Keratinocyte (primary cell): ENCODE results near the gene SPOCK1. TPM values are rescaled to one million over a fixed set of nuclear protein-coding genes. Genes with fewer than 3 reads are reported as not detected.
A peak's percentile ranks its signal among the peaks of the same experiment; 100 is the strongest.

Source experiments
- DNase-seq: peaks from one replicate; pipeline ENCODE4 v3.0.0-alpha.2; 2011; ENCODE audit warnings: low read depth, missing footprints, low spot score
- FAIRE-seq: peaks from 2 replicates; lab custom pipeline; 2011; peaks lifted over from hg19 to GRCh38; lab: Jason Lieb, UNC
- H2AFZ ChIP-seq: 2 replicates; pipeline ENCODE4 v1.6.0; 2012; ENCODE audit warnings: low read length, control low read depth, inconsistent platforms; ENCODE audit not compliant: control insufficient read depth
- H3K27ac ChIP-seq: 2 replicates; pipeline ENCODE4 v1.5.1; 2011; ENCODE audit warnings: low read length; ENCODE audit not compliant: control insufficient read depth, insufficient read depth
- H3K27me3 ChIP-seq: 3 replicates; pipeline ENCODE4 v1.6.0; 2011; ENCODE audit warnings: low read length; ENCODE audit not compliant: control insufficient read depth, insufficient read depth; ENCODE audit errors: extremely low read depth
- H3K36me3 ChIP-seq, 2 experiments: 2 replicates in 1 of 2; 3 replicates in 1 of 2; pipeline ENCODE4 v1.5.1; 2011; ENCODE audit warnings: low read length in 2 of 2, mild to moderate bottlenecking in 1 of 2; ENCODE audit not compliant: control insufficient read depth in 2 of 2, insufficient read depth in 2 of 2; ENCODE audit errors: extremely low read depth in 1 of 2
- H3K4me1 ChIP-seq: 3 replicates; pipeline ENCODE4 v1.5.1; 2011; ENCODE audit warnings: low read length; ENCODE audit not compliant: control insufficient read depth, insufficient read depth; ENCODE audit errors: extremely low read depth
- H3K4me2 ChIP-seq: 3 replicates; pipeline ENCODE4 v1.6.0; 2011; ENCODE audit warnings: low read depth, low read length; ENCODE audit not compliant: control insufficient read depth, insufficient read depth; ENCODE audit errors: extremely low read depth
- H3K4me3 ChIP-seq, 3 experiments: fragments of 200-600 bp in 1 of 3; sonication (generic) in 1 of 3; 2 replicates in 2 of 3; 3 replicates in 1 of 3; pipeline ENCODE4 v1.5.1; 2011 to 2016; ENCODE audit warnings: low read length in 3 of 3, mild to moderate bottlenecking in 3 of 3, control low read depth in 2 of 3, inconsistent platforms in 1 of 3, low read depth in 1 of 3, mixed read lengths in 1 of 3, mixed run types in 1 of 3, moderate library complexity in 1 of 3; ENCODE audit not compliant: control insufficient read depth in 2 of 3, insufficient read depth in 2 of 3; ENCODE audit errors: extremely low read depth in 1 of 3
- H3K79me2 ChIP-seq: 2 replicates; pipeline ENCODE4 v1.6.0; 2012; ENCODE audit warnings: low read length; ENCODE audit not compliant: control insufficient read depth, insufficient read depth
- H3K9ac ChIP-seq: 3 replicates; pipeline ENCODE4 v1.6.0; 2011; ENCODE audit warnings: low read length; ENCODE audit not compliant: control insufficient read depth, insufficient read depth; ENCODE audit errors: extremely low read depth
- H3K9me1 ChIP-seq: 3 replicates; pipeline ENCODE4 v1.6.0; 2011; ENCODE audit warnings: low read length; ENCODE audit not compliant: control insufficient read depth, insufficient read depth; ENCODE audit errors: extremely low read depth
- H3K9me3 ChIP-seq: 2 replicates; pipeline ENCODE4 v1.5.1; 2012; ENCODE audit warnings: low read depth, low read length; ENCODE audit not compliant: control insufficient read depth
- H4K20me1 ChIP-seq: 3 replicates; pipeline ENCODE4 v1.6.0; 2011; ENCODE audit warnings: low read length; ENCODE audit not compliant: control insufficient read depth, insufficient read depth; ENCODE audit errors: extremely low read depth
- EZH2 ChIP-seq: IDR thresholded peaks from one replicate; pipeline ENCODE4 v1.6.1; 2012; ENCODE audit warnings: inconsistent platforms, mild to moderate bottlenecking, low read length, moderate library complexity
- dilution Hi-C: fragments of 300-500 bp; cut with MboI; formaldehyde crosslinking; loops from one replicate; pipeline ENCODE4 v1.7.0; 2020; ENCODE audit warnings: low sequenced_read_pairs; ENCODE audit not compliant: extremely low pct_ligation_motif_present
- polyA plus RNA-seq, 5 experiments: library from polyadenylated mRNA; depleted of rRNA in 3 of 5; stranded (reverse) in 3 of 5; stranded (forward) in 1 of 5; unstranded in 1 of 5; fragments of >200 nt; gene quantifications; 1 replicate in 1 of 5; 2 replicates in 3 of 5; 3 replicates in 1 of 5; pipeline versions ENCODE4 v1.2.1 to v1.2.3, GENCODE V29; 2011 to 2012; ENCODE audit warnings: missing spikeins in 2 of 5, low read depth in 1 of 5, low replicate concordance in 1 of 5
- TF ChIP-seq, protein P1 (sequence below), 3 experiments: IDR thresholded peaks in 1 of 3; conservative IDR thresholded peaks in 1 of 3; optimal IDR thresholded peaks in 1 of 3; 2 replicates in 2 of 3; 3 replicates in 1 of 3; pipeline versions ENCODE3 to v1.5.1; 2011; ENCODE audit warnings: low read length in 3 of 3, mild to moderate bottlenecking in 3 of 3, moderate library complexity in 2 of 3, control low read depth in 1 of 3, inconsistent platforms in 1 of 3; ENCODE audit not compliant: insufficient read depth in 2 of 3; ENCODE audit errors: extremely low read depth in 1 of 3

SPOCK1 gene
- polyA plus RNA-seq, 1 donor (not counting 4 experiments of a cell fraction or from before 2014, with no cell fraction given) = 5.5 TPM

DNA sequence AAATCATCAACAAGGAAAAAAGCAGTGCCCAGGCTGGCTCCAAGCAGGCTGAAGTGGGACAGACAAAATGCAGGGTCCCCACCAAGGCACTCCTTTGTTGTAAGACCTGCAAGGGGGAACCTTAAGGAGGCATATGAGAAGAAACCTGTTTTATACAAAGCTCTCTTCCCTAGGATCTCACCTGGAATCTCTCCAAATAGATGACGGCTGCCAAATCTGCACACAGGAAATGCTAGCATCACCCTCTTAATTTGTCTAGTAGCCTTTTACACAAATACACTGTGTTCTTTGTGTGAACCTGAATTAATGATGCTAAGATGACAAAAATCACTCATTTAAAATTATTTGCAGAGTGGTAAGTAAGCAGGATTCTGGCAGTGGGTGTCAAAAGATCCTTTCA lies 280.2 kb downstream of the SPOCK1 start:
- dilution Hi-C loops = no loop called here
- no peak for FAIRE-seq
- TF ChIP-seq EZH2 = no peak
- TF ChIP-seq, protein P1, sequence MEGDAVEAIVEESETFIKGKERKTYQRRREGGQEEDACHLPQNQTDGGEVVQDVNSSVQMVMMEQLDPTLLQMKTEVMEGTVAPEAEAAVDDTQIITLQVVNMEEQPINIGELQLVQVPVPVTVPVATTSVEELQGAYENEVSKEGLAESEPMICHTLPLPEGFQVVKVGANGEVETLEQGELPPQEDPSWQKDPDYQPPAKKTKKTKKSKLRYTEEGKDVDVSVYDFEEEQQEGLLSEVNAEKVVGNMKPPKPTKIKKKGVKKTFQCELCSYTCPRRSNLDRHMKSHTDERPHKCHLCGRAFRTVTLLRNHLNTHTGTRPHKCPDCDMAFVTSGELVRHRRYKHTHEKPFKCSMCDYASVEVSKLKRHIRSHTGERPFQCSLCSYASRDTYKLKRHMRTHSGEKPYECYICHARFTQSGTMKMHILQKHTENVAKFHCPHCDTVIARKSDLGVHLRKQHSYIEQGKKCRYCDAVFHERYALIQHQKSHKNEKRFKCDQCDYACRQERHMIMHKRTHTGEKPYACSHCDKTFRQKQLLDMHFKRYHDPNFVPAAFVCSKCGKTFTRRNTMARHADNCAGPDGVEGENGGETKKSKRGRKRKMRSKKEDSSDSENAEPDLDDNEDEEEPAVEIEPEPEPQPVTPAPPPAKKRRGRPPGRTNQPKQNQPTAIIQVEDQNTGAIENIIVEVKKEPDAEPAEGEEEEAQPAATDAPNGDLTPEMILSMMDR (optimal IDR thresholded peaks at IDR 0.05 in 1 of 3, IDR thresholded peaks at IDR 0.05 in 1 of 3, conservative IDR thresholded peaks at IDR 0.05 in 1 of 3; ENCODE audit: extremely low read depth in 1 of 3, insufficient read depth in 2 of 3, low read length in 3 of 3) = no peak
- H2AFZ ChIP-seq = no peak overlapping the region
- DNase-seq = no peak
- H3K27me3 ChIP-seq = no peaks in the 10 kb centered on the region
- peak overlapping the region; percentile 6 for H3K27ac ChIP-seq
- H3K79me2 ChIP-seq = no peaks in the 10 kb centered on the region
- no peaks in the 10 kb centered on the region for H3K36me3 ChIP-seq
- H4K20me1 ChIP-seq = no peaks in the 10 kb centered on the region
- peak overlapping the region; percentile 62 for H3K4me2 ChIP-seq
- no peak overlapping the region for H3K9ac ChIP-seq
- peaks cover 26% of the 10 kb centered on the region for H3K4me1 ChIP-seq
- no peak overlapping the region for H3K4me3 ChIP-seq
- no peaks in the 10 kb centered on the region for H3K9me1 ChIP-seq
- H3K9me3 ChIP-seq = no peaks in the 10 kb centered on the region

DNA sequence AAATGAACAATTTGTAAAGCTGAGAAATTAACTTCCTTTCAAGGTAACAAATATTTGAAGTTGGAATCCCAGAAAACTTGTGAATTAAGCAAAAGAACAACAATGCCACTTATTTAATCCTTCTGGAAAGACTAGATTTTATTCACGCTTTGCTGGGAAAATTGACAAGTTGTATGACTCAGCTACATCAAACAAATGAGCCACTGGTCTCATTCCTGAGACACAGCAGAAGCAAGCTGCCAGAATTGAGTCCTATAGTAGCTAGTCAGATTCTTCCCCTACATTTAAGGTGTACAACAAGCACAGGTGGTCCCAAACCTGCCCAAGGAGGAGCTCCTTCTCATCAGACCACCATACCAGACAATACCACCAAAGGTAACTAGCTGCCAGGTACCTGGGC lies 280.7 kb downstream of the SPOCK1 start:
- peaks cover 26% of the 10 kb centered on the region for H3K4me1 ChIP-seq
- dilution Hi-C loops = no loop called here
- H3K4me2 ChIP-seq = peak overlapping the region; percentile 62
- FAIRE-seq (peak; percentile 86), DNase-seq (no peak)
- no peaks in the 10 kb centered on the region for H3K9me3 ChIP-seq
- peak overlapping the region; percentile 6 for H3K27ac ChIP-seq
- no peak overlapping the region for H3K4me3 ChIP-seq
- H3K36me3 ChIP-seq = no peaks in the 10 kb centered on the region
- H3K27me3 ChIP-seq = no peaks in the 10 kb centered on the region
- no peak overlapping the region for H2AFZ ChIP-seq
- TF ChIP-seq EZH2 = no peak
- TF ChIP-seq, protein P1 (optimal IDR thresholded peaks at IDR 0.05 in 1 of 3, IDR thresholded peaks at IDR 0.05 in 1 of 3, conservative IDR thresholded peaks at IDR 0.05 in 1 of 3; ENCODE audit: extremely low read depth in 1 of 3, insufficient read depth in 2 of 3, low read length in 3 of 3) = no peak
- no peaks in the 10 kb centered on the region for H3K79me2 ChIP-seq
- no peaks in the 10 kb centered on the region for H4K20me1 ChIP-seq
- no peaks in the 10 kb centered on the region for H3K9me1 ChIP-seq
- H3K9ac ChIP-seq = no peak overlapping the region
